Measurements from ENCODE around the gene CLCN3. TPM values are rescaled to one million over a fixed set of nuclear protein-coding genes. Genes with fewer than 3 reads are reported as not detected.

CLCN3 gene
- total and polyA plus RNA-seq, 2 of the 13 experiments (the other 11 are each of a cell fraction or from before 2014, with no cell fraction given) = 13.6 to 23.7 TPM

DNA sequence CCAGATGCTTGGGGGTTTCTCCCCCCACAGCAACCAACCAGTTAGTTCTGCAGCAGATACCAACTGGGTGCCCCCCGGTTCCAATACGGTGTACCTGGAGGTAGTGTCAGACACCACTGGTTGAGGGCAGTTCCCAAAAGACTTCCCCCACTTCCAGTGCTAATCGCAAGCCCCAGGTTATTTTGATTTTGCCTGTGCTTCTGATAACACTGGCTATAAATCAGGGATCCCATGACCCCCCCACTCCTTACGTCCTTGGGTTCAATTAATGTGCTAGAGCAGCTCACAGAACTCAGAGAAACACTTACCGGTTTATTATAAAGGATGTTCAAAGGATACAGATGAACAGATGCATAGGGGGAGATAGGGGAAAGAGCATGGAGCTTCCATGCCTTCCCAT lies 5.5 kb downstream of the CLCN3 start (continued):
- TF ChIP-seq, protein P1, sequence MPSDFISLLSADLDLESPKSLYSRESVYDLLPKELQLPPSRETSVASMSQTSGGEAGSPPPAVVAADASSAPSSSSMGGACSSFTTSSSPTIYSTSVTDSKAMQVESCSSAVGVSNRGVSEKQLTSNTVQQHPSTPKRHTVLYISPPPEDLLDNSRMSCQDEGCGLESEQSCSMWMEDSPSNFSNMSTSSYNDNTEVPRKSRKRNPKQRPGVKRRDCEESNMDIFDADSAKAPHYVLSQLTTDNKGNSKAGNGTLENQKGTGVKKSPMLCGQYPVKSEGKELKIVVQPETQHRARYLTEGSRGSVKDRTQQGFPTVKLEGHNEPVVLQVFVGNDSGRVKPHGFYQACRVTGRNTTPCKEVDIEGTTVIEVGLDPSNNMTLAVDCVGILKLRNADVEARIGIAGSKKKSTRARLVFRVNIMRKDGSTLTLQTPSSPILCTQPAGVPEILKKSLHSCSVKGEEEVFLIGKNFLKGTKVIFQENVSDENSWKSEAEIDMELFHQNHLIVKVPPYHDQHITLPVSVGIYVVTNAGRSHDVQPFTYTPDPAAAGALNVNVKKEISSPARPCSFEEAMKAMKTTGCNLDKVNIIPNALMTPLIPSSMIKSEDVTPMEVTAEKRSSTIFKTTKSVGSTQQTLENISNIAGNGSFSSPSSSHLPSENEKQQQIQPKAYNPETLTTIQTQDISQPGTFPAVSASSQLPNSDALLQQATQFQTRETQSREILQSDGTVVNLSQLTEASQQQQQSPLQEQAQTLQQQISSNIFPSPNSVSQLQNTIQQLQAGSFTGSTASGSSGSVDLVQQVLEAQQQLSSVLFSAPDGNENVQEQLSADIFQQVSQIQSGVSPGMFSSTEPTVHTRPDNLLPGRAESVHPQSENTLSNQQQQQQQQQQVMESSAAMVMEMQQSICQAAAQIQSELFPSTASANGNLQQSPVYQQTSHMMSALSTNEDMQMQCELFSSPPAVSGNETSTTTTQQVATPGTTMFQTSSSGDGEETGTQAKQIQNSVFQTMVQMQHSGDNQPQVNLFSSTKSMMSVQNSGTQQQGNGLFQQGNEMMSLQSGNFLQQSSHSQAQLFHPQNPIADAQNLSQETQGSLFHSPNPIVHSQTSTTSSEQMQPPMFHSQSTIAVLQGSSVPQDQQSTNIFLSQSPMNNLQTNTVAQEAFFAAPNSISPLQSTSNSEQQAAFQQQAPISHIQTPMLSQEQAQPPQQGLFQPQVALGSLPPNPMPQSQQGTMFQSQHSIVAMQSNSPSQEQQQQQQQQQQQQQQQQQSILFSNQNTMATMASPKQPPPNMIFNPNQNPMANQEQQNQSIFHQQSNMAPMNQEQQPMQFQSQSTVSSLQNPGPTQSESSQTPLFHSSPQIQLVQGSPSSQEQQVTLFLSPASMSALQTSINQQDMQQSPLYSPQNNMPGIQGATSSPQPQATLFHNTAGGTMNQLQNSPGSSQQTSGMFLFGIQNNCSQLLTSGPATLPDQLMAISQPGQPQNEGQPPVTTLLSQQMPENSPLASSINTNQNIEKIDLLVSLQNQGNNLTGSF (CRISPR knock-in tag; IDR thresholded peaks at IDR 0.05) = no peak
- TF ChIP-seq SRY (CRISPR knock-in tag; IDR thresholded peaks at IDR 0.05) = no peak

DNA sequence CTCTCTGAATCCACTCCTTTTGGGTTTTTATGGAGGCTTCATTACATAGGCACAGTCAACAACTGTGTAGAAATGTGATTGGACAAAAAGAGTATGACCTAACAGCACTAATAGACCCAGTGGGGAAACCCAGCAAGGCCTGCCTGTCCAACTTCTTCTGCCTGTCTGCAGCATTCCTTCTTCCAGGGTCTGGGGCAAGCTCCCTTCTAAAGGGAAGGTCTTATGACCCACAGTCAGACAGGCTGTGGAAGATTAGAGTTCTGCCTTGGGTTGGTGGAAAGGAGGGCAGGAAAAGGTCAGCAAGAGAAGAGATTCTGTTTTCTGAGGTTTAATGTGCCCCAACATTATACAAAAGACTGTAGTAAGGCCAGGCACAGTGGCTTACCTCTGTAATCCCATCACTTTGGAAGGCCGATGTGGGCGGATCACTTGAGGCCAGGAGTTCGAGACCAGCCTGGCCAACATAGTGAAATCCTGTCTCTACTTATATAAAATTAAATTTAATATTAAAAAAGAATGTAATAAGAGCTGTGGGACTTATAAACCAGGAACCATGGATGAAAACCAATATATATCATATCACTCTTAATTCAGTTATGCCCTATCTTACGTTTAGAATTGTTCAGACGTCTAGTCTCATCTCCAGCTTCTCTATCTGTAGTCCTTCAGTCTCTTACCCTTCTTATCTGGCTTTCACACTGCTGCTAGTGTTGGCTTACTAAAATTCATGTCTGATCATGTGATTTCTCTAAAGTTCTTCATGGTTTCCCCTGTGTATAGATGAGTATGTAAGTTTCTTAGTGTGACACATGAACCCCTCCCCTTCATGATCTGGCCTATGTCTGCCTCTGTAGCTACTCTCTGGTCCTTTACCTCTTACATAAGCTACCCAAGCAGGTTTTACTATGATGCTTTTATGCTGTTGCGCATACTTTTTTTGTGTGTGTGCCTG lies 6.2 kb downstream of the CLCN3 start:
- DNase-seq (ENCODE audit: low spot score) (no peak), FAIRE-seq (no peak), ATAC-seq (no peak)
- no peaks in the 10 kb centered on the region for H3K36me3 ChIP-seq (replicated peaks in 1 of 2; ENCODE audit: control insufficient read depth in 1 of 2, insufficient read depth in 2 of 2, low read length in 2 of 2)
- H4K20me1 ChIP-seq (ENCODE audit: insufficient read depth, low read length) = no peaks in the 10 kb centered on the region
- H3K79me2 ChIP-seq (ENCODE audit: insufficient read depth, low read length) = peaks cover 65% of the 10 kb centered on the region
- H3K27ac ChIP-seq (ENCODE audit: extremely low read length, insufficient read depth, low read length) = no peak overlapping the region
- WGBS (ENCODE audit: low lambda C conversion rate) = 98% methylated on average over 6 of the region's 6 CpGs
- intact Hi-C loops (cut with micrococcal nuclease; ENCODE audit: unreplicated experiment) = no loop called here
- H3K27me3 ChIP-seq (ENCODE audit: control insufficient read depth in 1 of 2, insufficient read depth in 2 of 2, low read length in 2 of 2) = no peaks in the 10 kb centered on the region
- no peak overlapping the region for H3K9ac ChIP-seq (ENCODE audit: insufficient read depth, low read depth, low read length)
- H3K4me2 ChIP-seq (ENCODE audit: low read depth, low read length) = no peak overlapping the region
- POLR2A ChIA-PET = interaction anchor here (1.1 kb wide), 1 partner anchor 33 kb away, joined by 3 read pairs; no protein-coding TSS in a partner anchor
- TF ChIP-seq ZBTB20 (CRISPR knock-in tag; IDR thresholded peaks at IDR 0.05; ENCODE audit: borderline replicate concordance, low read depth) = no peak
- no peak for TF ChIP-seq ELF3 (CRISPR knock-in tag; IDR thresholded peaks at IDR 0.05)
- no peak for TF ChIP-seq SIN3B (IDR thresholded peaks at IDR 0.05; ENCODE audit: low read length)
- BruUV-seq (replicated peaks) = no TSS peak
- H3K4me1 ChIP-seq (ENCODE audit: insufficient read depth, low read length) = peaks cover 29% of the 10 kb centered on the region
- CTCF ChIA-PET (ENCODE audit: low intra/inter-chr PET ratio, low total read pairs) = no interaction called here
- H3K4me3 ChIP-seq (replicated peaks in 1 of 3; ENCODE audit: insufficient read depth in 1 of 3, low read depth in 2 of 3, low read length in 3 of 3) = no peak overlapping the region
- no peak overlapping the region for H2AFZ ChIP-seq (ENCODE audit: low read length)
- H3K9me3 ChIP-seq (ENCODE audit: low read length) = no peaks in the 10 kb centered on the region
- in situ Hi-C loops (cut with HindIII; ENCODE audit: extremely low pct_ligation_motif_present, low pct_unique_long_range_greater_than_20kb) = no loop called here

All from HepG2 (cell line).